ENCODE results near the gene GSTM2. TPM values are rescaled to one million over a fixed set of nuclear protein-coding genes. Genes with fewer than 3 reads are reported as not detected.

The GSTM2 gene
- total and polyA plus RNA-seq, 7 donors, result 4.9 to 139 (median 42.5) TPM

DNA sequence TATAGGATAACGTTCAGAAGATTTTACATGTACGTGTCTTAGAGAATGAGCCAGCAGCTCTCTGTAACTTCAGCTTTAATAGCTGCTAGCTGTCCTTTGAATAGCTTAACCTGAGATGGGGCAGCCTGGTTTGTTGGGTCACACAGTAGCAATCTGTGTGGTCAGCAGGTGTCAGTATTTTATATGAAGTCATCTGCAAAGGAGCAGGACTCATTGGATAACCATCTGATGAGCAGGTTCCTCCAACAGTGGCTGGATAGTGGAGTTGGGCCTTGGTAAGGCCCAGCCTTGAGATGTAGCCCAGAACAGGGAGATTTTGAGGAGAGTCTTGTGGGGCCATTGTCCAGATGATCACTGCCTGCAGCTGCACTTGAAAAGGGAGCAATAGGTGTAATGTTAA lies 50.6 kb downstream of the GSTM2 start:
- Histone ChIP-seq H3K9me3 (no peaks in the 10 kb centered on the region), H3K27ac (no peak overlapping the region), H3K36me3 (no peaks in the 10 kb centered on the region), H3K4me1 (peaks cover 0 to 18% (median 5%) of the 10 kb centered on the region in 4 donors), H3K4me3 (no peak overlapping the region), H3K27me3 (no peaks in the 10 kb centered on the region)
- no peak for TF ChIP-seq POLR2A (IDR thresholded peaks at IDR 0.05)
- TF ChIP-seq POLR2AphosphoS5 (IDR thresholded peaks at IDR 0.05), result no peak
- TF ChIP-seq, protein P1, sequence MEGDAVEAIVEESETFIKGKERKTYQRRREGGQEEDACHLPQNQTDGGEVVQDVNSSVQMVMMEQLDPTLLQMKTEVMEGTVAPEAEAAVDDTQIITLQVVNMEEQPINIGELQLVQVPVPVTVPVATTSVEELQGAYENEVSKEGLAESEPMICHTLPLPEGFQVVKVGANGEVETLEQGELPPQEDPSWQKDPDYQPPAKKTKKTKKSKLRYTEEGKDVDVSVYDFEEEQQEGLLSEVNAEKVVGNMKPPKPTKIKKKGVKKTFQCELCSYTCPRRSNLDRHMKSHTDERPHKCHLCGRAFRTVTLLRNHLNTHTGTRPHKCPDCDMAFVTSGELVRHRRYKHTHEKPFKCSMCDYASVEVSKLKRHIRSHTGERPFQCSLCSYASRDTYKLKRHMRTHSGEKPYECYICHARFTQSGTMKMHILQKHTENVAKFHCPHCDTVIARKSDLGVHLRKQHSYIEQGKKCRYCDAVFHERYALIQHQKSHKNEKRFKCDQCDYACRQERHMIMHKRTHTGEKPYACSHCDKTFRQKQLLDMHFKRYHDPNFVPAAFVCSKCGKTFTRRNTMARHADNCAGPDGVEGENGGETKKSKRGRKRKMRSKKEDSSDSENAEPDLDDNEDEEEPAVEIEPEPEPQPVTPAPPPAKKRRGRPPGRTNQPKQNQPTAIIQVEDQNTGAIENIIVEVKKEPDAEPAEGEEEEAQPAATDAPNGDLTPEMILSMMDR (IDR thresholded peaks at IDR 0.05), result no peak
- no peak for TF ChIP-seq EP300 (IDR thresholded peaks at IDR 0.05)
- no peak for DNase-seq
- WGBS, 2 donors, result 77 to 87% methylated on average over 2 of the region's 2 CpGs
- intact Hi-C loops (cut with DNase I), result no loop called here

DNA sequence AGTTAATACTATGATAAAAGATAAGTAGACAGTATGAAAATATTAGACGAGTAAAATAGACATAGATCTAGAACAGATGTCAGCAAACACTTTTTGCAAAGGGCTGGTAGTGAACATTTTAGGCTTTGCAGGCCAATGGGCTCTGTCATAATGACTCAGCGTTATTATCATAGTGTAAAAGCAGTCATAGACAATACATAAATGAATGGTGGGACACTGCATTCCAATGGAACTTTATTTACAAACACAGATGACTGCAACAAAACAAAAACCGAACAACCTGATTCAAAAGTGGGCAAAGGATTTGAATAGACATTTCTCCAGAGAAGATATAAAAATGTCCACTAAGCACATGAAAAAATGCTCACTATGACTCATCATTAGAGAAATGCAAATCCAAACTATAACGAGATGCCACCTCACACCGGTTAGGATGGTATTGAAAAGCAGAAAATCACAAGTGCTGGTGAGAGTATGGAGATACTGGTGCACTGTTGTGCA lies 51.5 kb downstream of the GSTM2 start:
- TF ChIP-seq POLR2A (IDR thresholded peaks at IDR 0.05) (no peak), EP300 (IDR thresholded peaks at IDR 0.05) (no peak), POLR2AphosphoS5 (IDR thresholded peaks at IDR 0.05) (no peak)
- TF ChIP-seq, protein P1 (IDR thresholded peaks at IDR 0.05), result no peak
- H3K4me3 ChIP-seq, result no peak overlapping the region
- H3K4me1 ChIP-seq, result peaks cover 0 to 25% (median 11%) of the 10 kb centered on the region in 4 donors
- intact Hi-C loops (cut with DNase I), result no loop called here
- no peak overlapping the region for H3K27ac ChIP-seq
- H3K36me3 ChIP-seq, result no peaks in the 10 kb centered on the region
- 75 to 84% methylated on average over 5 of the region's 5 CpGs for WGBS, 2 donors
- H3K9me3 ChIP-seq, result no peaks in the 10 kb centered on the region
- no peaks in the 10 kb centered on the region for H3K27me3 ChIP-seq
- no peak for DNase-seq

DNA sequence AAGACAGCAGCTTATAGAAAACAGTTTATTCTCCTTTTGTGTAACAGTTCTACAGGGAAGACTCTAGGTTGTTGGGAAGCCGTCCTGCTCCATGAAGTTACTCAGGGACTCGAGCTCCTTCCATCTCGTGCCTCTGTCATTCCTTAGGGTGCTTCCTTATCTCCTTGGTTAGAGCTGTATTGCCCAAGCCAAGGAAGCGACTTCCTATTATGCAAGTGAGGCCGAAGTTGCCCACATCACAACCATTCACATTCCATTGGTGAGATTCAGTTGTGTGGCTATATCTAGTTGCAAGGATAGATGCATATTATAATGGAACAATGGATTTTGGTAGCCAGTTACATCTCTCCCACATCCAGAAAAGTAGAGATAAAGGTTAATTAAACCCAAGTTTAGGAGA lies 53.2 kb downstream of the GSTM2 start:
- Histone ChIP-seq H3K36me3 (no peaks in the 10 kb centered on the region), H3K4me1 (peaks cover 0 to 25% (median 11%) of the 10 kb centered on the region in 4 donors), H3K4me3 (no peak overlapping the region), H3K27me3 (no peaks in the 10 kb centered on the region), H3K27ac (no peak overlapping the region), H3K9me3 (no peaks in the 10 kb centered on the region)
- DNase-seq, result no peak
- intact Hi-C loops (cut with DNase I), result no loop called here
- 88% methylated on average over 5 of the region's 5 CpGs for WGBS, 2 donors
- TF ChIP-seq, protein P1 (IDR thresholded peaks at IDR 0.05), result no peak
- TF ChIP-seq POLR2A (IDR thresholded peaks at IDR 0.05) (no peak), EP300 (IDR thresholded peaks at IDR 0.05) (no peak), POLR2AphosphoS5 (IDR thresholded peaks at IDR 0.05) (no peak)

DNA sequence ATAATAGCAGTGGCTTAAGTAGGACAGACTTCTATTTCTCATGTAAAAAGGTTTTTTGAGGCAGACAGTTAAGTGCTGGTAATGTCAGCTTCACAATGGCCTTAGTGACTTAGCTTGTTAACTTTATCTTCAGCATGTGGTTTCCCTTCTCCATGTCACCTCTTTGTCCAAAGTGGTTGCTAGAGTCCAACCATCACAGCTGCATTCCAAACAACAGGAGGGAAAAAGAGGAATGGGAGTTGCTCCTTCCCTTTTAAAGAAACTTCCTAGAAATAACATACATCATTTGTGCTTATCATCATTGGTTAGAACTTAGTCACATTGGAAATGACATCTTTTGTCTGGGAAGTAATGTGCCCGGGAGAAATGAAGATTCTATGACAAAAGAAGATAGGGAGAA lies 54.1 kb downstream of the GSTM2 start:
- intact Hi-C loops (cut with DNase I), result no loop called here
- Histone ChIP-seq H3K36me3 (no peaks in the 10 kb centered on the region), H3K9me3 (no peaks in the 10 kb centered on the region), H3K27ac (no peak overlapping the region), H3K4me1 (peaks cover 0 to 25% (median 11%) of the 10 kb centered on the region in 4 donors), H3K4me3 (no peak overlapping the region), H3K27me3 (no peaks in the 10 kb centered on the region)
- TF ChIP-seq, protein P1 (IDR thresholded peaks at IDR 0.05), result no peak
- no peak for TF ChIP-seq POLR2AphosphoS5 (IDR thresholded peaks at IDR 0.05)
- no peak for TF ChIP-seq EP300 (IDR thresholded peaks at IDR 0.05)
- no peak for TF ChIP-seq POLR2A (IDR thresholded peaks at IDR 0.05)
- no peak for DNase-seq
- 97 to 98% methylated on average over 1 of the region's 1 CpG for WGBS, 2 donors
